DND-41 (cell line): Measurements from ENCODE around the gene FADS6.

Experiments
- ATAC-seq: fragments of 200-7000 bp; cut with Tn5 transposase; 3 replicates; pipeline ENCODE4 v1.9.1; 2021; ENCODE audit warnings: low read depth; ENCODE audit not compliant: insufficient read depth
- DNase-seq: peaks from one replicate; pipeline ENCODE4 v3.0.0-alpha.2; 2020
- H2AFZ ChIP-seq: 2 replicates; pipeline ENCODE4 v1.6.0; 2012; ENCODE audit warnings: low read depth, low read length
- H3K27ac ChIP-seq: 2 replicates; pipeline ENCODE4 v1.5.1; 2012; ENCODE audit warnings: low read length, inconsistent platforms
- H3K27me3 ChIP-seq: fragments of 200-600 bp; sonication (generic); 2 replicates; pipeline ENCODE4 v1.6.0; 2012; ENCODE audit warnings: low read length, mild to moderate bottlenecking, inconsistent platforms; ENCODE audit not compliant: insufficient read depth, poor library complexity
- H3K36me3 ChIP-seq: 2 replicates; pipeline ENCODE4 v1.5.1; 2012; ENCODE audit warnings: low read length, inconsistent platforms; ENCODE audit not compliant: insufficient read depth
- H3K4me1 ChIP-seq: 2 replicates; pipeline ENCODE4 v1.5.1; 2012; ENCODE audit warnings: mild to moderate bottlenecking, low read length; ENCODE audit not compliant: insufficient read depth
- H3K4me2 ChIP-seq: 2 replicates; pipeline ENCODE4 v1.6.0; 2012; ENCODE audit warnings: mild to moderate bottlenecking, moderate library complexity, low read length, inconsistent platforms; ENCODE audit not compliant: insufficient read depth
- H3K4me3 ChIP-seq, 2 experiments: fragments of 200-600 bp in 1 of 2; shearing (Covaris generic) in 1 of 2; 2 replicates each; pipeline ENCODE4 v1.5.1; 2012 to 2016; ENCODE audit warnings: inconsistent platforms in 2 of 2, low read length in 2 of 2, mild to moderate bottlenecking in 2 of 2, low read depth in 1 of 2, moderate library complexity in 1 of 2
- H3K79me2 ChIP-seq: 2 replicates; pipeline ENCODE4 v1.6.0; 2012; ENCODE audit warnings: low read length, inconsistent platforms; ENCODE audit not compliant: insufficient read depth
- H3K9ac ChIP-seq: 2 replicates; pipeline ENCODE4 v1.6.0; 2012; ENCODE audit warnings: low read depth, mild to moderate bottlenecking, inconsistent platforms, low read length, moderate library complexity
- H3K9me3 ChIP-seq: 2 replicates; pipeline ENCODE4 v1.5.1; 2012; ENCODE audit warnings: low read length, moderate library complexity, mild to moderate bottlenecking, inconsistent platforms; ENCODE audit not compliant: insufficient read depth, severe bottlenecking
- H4K20me1 ChIP-seq: 2 replicates; pipeline ENCODE4 v1.6.0; 2012; ENCODE audit warnings: low read length; ENCODE audit not compliant: insufficient read depth
- CTCF ChIP-seq: IDR thresholded peaks from 2 replicates; pipeline ENCODE4 v1.5.1; 2012; ENCODE audit warnings: borderline replicate concordance, low read length, moderate library complexity, mild to moderate bottlenecking; ENCODE audit not compliant: poor library complexity, severe bottlenecking; ENCODE audit errors: extremely low read depth
- EZH2 ChIP-seq: IDR thresholded peaks from 3 replicates; pipeline ENCODE4 v1.6.1; 2012; ENCODE audit warnings: borderline replicate concordance, low read depth, mild to moderate bottlenecking, moderate library complexity, low read length, inconsistent platforms; ENCODE audit not compliant: severe bottlenecking

Gene FADS6

GRCh38 chr17:74903034-74903433, 9.6 kb upstream of the FADS6 start:
- no peak overlapping the region for H2AFZ ChIP-seq
- no peaks in the 10 kb centered on the region for H3K36me3 ChIP-seq
- no peaks in the 10 kb centered on the region for H3K9me3 ChIP-seq
- no peaks in the 10 kb centered on the region for H3K4me1 ChIP-seq
- no peak for TF ChIP-seq CTCF
- no peak for TF ChIP-seq EZH2
- DNase-seq (no peak), ATAC-seq (no peak)
- H4K20me1 ChIP-seq: no peaks in the 10 kb centered on the region
- H3K79me2 ChIP-seq: no peaks in the 10 kb centered on the region
- no peak overlapping the region for H3K9ac ChIP-seq
- H3K27ac ChIP-seq: no peak overlapping the region
- no peaks in the 10 kb centered on the region for H3K27me3 ChIP-seq
- no peak overlapping the region for H3K4me3 ChIP-seq
- H3K4me2 ChIP-seq: no peak overlapping the region

- no peak overlapping the region for H3K27ac ChIP-seq
Observed at GRCh38 chr17:74901353-74902135, 8.1 kb upstream of the FADS6 start.

GRCh38 chr17:74900208-74900607, 6.8 kb upstream of the FADS6 start:
- no peak for TF ChIP-seq CTCF
- TF ChIP-seq EZH2: no peak
- H3K9ac ChIP-seq: no peak overlapping the region
- no peaks in the 10 kb centered on the region for H4K20me1 ChIP-seq
- no peaks in the 10 kb centered on the region for H3K9me3 ChIP-seq
- no peaks in the 10 kb centered on the region for H3K79me2 ChIP-seq
- H3K27ac ChIP-seq: no peak overlapping the region
- no peaks in the 10 kb centered on the region for H3K36me3 ChIP-seq
- H2AFZ ChIP-seq: no peak overlapping the region
- H3K4me1 ChIP-seq: no peaks in the 10 kb centered on the region
- no peak overlapping the region for H3K4me2 ChIP-seq
- DNase-seq: no peak
- peaks cover 8% of the 10 kb centered on the region for H3K27me3 ChIP-seq
- ATAC-seq: no peak
- H3K4me3 ChIP-seq: no peak overlapping the region

More at GRCh38 chr17:74901353-74902135, 8.1 kb upstream of the FADS6 start:
- Histone ChIP-seq H3K79me2 (no peaks in the 10 kb centered on the region), H3K36me3 (no peaks in the 10 kb centered on the region), H3K27me3 (peaks cover 3% of the 10 kb centered on the region), H2AFZ (no peak overlapping the region), H3K4me1 (no peaks in the 10 kb centered on the region), H3K4me2 (no peak overlapping the region), H3K4me3 (no peak overlapping the region), H3K9ac (no peak overlapping the region), H3K9me3 (no peaks in the 10 kb centered on the region), H4K20me1 (no peaks in the 10 kb centered on the region)
- TF ChIP-seq CTCF (no peak), EZH2 (no peak)
- DNase-seq (no peak), ATAC-seq (no peak)
